Mucosa of descending colon (tissue), 3 donors: ENCODE data around the gene ATL2. TPM values are rescaled to one million over a fixed set of nuclear protein-coding genes. Genes with fewer than 3 reads are reported as not detected.

Experiments
- ATAC-seq: fragments of 200-7000 bp; cut with Tn5 transposase; one replicate; pipeline ENCODE4 v1.9.1; 2020; ENCODE audit warnings: mild to moderate bottlenecking, moderate library complexity
- DNase-seq, 3 donors: peaks; one replicate each; pipeline ENCODE4 v3.0.0-alpha.2; 2020
- H3K36me3 ChIP-seq: fragments of 200-600 bp; one replicate; pipeline ENCODE4 v1.8.0; 2021; ENCODE audit warnings: low read depth, mild to moderate bottlenecking
- H3K4me1 ChIP-seq: fragments of 200-600 bp; one replicate; pipeline ENCODE4 v1.8.0; 2021; ENCODE audit warnings: low read depth, mild to moderate bottlenecking
- H3K4me3 ChIP-seq: fragments of 200-600 bp; one replicate; pipeline ENCODE4 v1.8.0; 2021; ENCODE audit warnings: mild to moderate bottlenecking
- H3K9me3 ChIP-seq: fragments of 200-600 bp; one replicate; pipeline ENCODE4 v1.8.0; 2021; ENCODE audit warnings: mild to moderate bottlenecking
- CTCF ChIP-seq: fragments of 200-600 bp; IDR thresholded peaks from one replicate; pipeline ENCODE4 v1.8.0; 2022; ENCODE audit warnings: antibody characterized with exemption, mild to moderate bottlenecking
- intact Hi-C, 2 donors: fragments of 100-400 bp; cut with DNase I in 1 of 2; cut with micrococcal nuclease in 1 of 2; formaldehyde crosslinking; loops; one replicate each; pipeline versions ENCODE4 v1.11.0 to v1.11.1; 2022; cut with DNase I, micrococcal nuclease
- total RNA-seq, 3 donors: library from RNA; stranded (reverse); fragmentation: NEBNext Ultra II Directional in 2 of 3; extraction: Animal tissue kit (Norgen Biotek cat#: 25700) in 2 of 3; gene quantifications; one replicate each; pipeline versions ENCODE4 v1.2.1 to v1.2.4, GENCODE V29; 2021 to 2023
- donor health status: DM: no; HTN: no; CAD: no; lungs with moderate emphysema.
- donor health status: DM: no; HTN: no; CAD: no.
- donor health status: DM: no; HTN: yes; CAD: no.

ATL2 gene
- total RNA-seq, 3 donors from 2014 or later, result 49.3 to 166 (median 53.5) TPM

DNA sequence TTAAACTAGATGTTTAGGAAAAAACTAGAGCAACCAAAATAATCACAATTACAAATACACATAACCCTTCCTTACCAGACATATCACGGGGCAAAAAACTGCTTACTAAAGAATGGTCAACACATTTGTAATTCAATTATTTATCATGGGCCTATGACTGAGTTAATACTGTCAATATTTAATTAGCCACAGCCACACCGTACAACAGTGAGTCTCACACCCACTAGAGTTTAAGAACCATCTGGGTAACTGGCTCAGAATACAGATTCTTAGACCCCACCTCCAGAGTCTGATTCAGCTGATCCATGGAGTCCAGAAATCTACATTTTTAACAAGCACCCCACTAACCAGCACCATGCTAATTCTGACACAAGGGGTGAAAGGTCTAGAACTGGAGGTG, 14.8 kb downstream of the ATL2 start:
- Histone ChIP-seq H3K4me3 (no peak overlapping the region), H3K36me3 (no peaks in the 10 kb centered on the region), H3K4me1 (peaks cover 22% of the 10 kb centered on the region), H3K9me3 (no peaks in the 10 kb centered on the region)
- ATAC-seq (no peak), DNase-seq (no peak)
- TF ChIP-seq CTCF, result no peak
- intact Hi-C loops, result no loop called here

- H3K36me3 ChIP-seq, result no peaks in the 10 kb centered on the region
- peaks cover 18% of the 10 kb centered on the region for H3K4me1 ChIP-seq
- no peak for TF ChIP-seq CTCF
- no peak for ATAC-seq
- no peak for DNase-seq
- intact Hi-C loops, result no loop called here
- no peaks in the 10 kb centered on the region for H3K9me3 ChIP-seq
- H3K4me3 ChIP-seq, result no peak overlapping the region
Observed at GRCh38 chr2:38360177-38360576, 16.9 kb downstream of the ATL2 start.

DNA sequence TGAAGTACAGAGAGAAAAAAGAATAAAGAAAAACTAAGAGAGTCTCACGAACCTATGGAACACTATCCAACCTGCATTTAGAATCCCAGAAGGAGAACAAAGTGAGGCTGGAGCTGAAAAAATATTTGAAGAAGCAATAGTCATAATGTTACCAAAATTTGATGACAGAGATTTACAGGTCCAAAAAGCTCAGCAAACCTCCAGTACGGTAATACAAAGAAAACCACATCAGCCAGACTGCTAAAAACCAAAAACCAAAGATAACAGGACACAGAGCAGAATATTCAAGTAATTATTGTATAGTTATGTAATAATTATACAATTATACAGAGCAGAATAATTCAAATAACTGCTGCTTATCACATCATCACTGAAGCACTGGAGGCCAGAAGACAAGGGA, 23.7 kb downstream of the ATL2 start:
- H3K36me3 ChIP-seq, result no peaks in the 10 kb centered on the region
- DNase-seq (no peak), ATAC-seq (no peak)
- H3K9me3 ChIP-seq, result no peaks in the 10 kb centered on the region
- no peak for TF ChIP-seq CTCF
- intact Hi-C loops, result no loop called here
- H3K4me3 ChIP-seq, result no peak overlapping the region
- no peaks in the 10 kb centered on the region for H3K4me1 ChIP-seq

DNA sequence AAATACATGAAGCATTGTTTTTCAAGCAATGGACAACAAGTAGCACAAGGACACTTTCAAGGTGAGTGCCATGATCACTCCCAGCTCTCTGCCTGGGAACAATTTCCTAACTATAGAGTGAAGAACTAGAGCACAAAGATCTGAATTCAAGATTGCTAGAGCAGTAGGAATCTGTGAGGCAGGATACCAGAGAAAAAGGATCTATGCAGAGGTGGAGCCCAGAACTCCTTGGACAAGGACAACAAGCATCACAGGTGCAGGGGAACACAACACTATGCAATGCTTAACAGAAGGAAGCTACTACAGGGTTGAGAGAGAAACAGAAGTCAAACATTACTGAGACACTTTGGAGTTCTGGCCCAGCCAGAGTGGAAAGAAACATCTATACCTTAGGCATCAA, 24.7 kb downstream of the ATL2 start:
- DNase-seq, result no peak
- ATAC-seq, result no peak

DNA sequence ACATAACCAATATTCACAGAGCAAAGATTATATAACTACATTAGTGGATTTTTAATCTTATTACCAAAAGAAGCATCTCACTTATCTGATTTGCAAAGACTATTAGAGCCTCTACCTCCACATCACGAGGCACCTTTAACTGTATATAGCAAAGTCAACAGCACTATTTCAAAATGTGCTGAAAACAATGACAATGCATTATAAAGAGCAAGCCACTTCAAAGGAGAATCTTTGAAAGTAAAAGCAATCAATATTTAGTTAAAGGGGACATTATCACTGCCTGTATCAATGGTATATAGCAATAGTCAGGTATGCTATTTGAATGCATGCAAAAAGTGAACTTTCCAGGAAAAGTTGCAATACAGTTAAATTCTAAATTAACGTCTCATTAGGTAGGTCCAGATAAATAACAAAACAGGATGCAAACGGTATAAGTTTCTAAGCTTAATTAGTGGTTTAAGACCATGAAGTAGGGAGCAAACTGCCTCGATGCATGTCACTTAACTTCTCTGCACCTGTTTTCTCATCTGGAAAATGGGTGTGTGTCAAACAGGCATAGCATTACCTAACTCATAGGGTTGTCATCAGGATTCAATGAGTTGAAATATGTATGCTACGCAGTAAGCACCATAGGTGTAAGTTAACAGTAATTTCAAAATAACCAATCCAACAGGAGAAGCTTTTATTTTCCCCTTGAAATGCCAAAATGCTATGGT, 31.6 kb downstream of the ATL2 start:
- no peaks in the 10 kb centered on the region for H3K9me3 ChIP-seq
- H3K36me3 ChIP-seq, result no peaks in the 10 kb centered on the region
- H3K4me1 ChIP-seq, result no peaks in the 10 kb centered on the region
- ATAC-seq (no peak), DNase-seq (no peak)
- intact Hi-C loops, result no loop called here
- TF ChIP-seq CTCF, result no peak
- no peak overlapping the region for H3K4me3 ChIP-seq

More for the DNA sequence above, 24.7 kb downstream of the ATL2 start:
- TF ChIP-seq CTCF, result no peak
- intact Hi-C loops, result no loop called here
- H3K9me3 ChIP-seq, result no peaks in the 10 kb centered on the region
- no peaks in the 10 kb centered on the region for H3K36me3 ChIP-seq
- H3K4me1 ChIP-seq, result no peaks in the 10 kb centered on the region
- H3K4me3 ChIP-seq, result no peak overlapping the region

GRCh38 chr2:38344813-38345212, 32.3 kb downstream of the ATL2 start:
- DNase-seq, result no peak
- Histone ChIP-seq H3K36me3 (no peaks in the 10 kb centered on the region), H3K4me3 (no peak overlapping the region), H3K4me1 (no peaks in the 10 kb centered on the region), H3K9me3 (no peaks in the 10 kb centered on the region)
- ATAC-seq, result no peak
- no peak for TF ChIP-seq CTCF
- intact Hi-C loops, result no loop called here
